Measurements from ENCODE around the gene B4GALT3. TPM values are rescaled to one million over a fixed set of nuclear protein-coding genes. Genes with fewer than 3 reads are reported as not detected.

Gene B4GALT3
- polyA plus RNA-seq, 1 donor from 2014 or later, result 43.7 TPM

GRCh38 chr1:161185282-161185682, 8.0 kb upstream of the B4GALT3 start:
- no peaks in the 10 kb centered on the region for H3K9me2 ChIP-seq (ENCODE audit: insufficient read depth, low read length)
- no peak overlapping the region for H2AFZ ChIP-seq (ENCODE audit: low read depth, low read length)
- no peaks in the 10 kb centered on the region for H3K9me3 ChIP-seq (ENCODE audit: low read length)
- TF ChIP-seq CTCF (IDR thresholded peaks at IDR 0.05; ENCODE audit: poor library complexity, severe bottlenecking), result no peak
- TF ChIP-seq RAD21 (conservative IDR thresholded peaks at IDR 0.05), result no peak
- TF ChIP-seq SMC3 (conservative IDR thresholded peaks at IDR 0.05; ENCODE audit: poor library complexity), result no peak
- TF ChIP-seq POLR2AphosphoS5 (IDR thresholded peaks at IDR 0.05), result no peak
- no peak for TF ChIP-seq REST (IDR thresholded peaks at IDR 0.05; ENCODE audit: borderline replicate concordance)
- no peak for TF ChIP-seq TAF1 (IDR thresholded peaks at IDR 0.05; ENCODE audit: low read depth)
- no peak for TF ChIP-seq MXI1 (conservative IDR thresholded peaks at IDR 0.05; ENCODE audit: poor library complexity, severe bottlenecking)
- TF ChIP-seq EP300 (conservative IDR thresholded peaks at IDR 0.05; ENCODE audit: poor library complexity, severe bottlenecking), result no peak
- H4K20me1 ChIP-seq (ENCODE audit: insufficient read depth), result no peaks in the 10 kb centered on the region
- H3K27ac ChIP-seq (ENCODE audit: low read length), result no peak overlapping the region
- H3K27me3 ChIP-seq (ENCODE audit: insufficient read depth, low read depth, low read length), result no peaks in the 10 kb centered on the region
- no peak overlapping the region for H3K4me3 ChIP-seq (ENCODE audit: low read length)
- no peak overlapping the region for H3K9ac ChIP-seq (ENCODE audit: low read length)
- no peak overlapping the region for H3K4me2 ChIP-seq (ENCODE audit: low read length)
- H3K36me3 ChIP-seq (ENCODE audit: insufficient read depth, low read length), result no peaks in the 10 kb centered on the region
- H3F3A ChIP-seq (ENCODE audit: insufficient read depth, low read length, poor library complexity, severe bottlenecking), result no peaks in the 10 kb centered on the region
- no peaks in the 10 kb centered on the region for H3K79me2 ChIP-seq (replicated peaks; ENCODE audit: insufficient read depth, low read length)

GRCh38 chr1:161182214-161182613, 4.9 kb upstream of the B4GALT3 start:
- Histone ChIP-seq H3K4me2 (ENCODE audit: low read length) (no peak overlapping the region), H3K9ac (ENCODE audit: low read length) (no peak overlapping the region), H3K9me2 (ENCODE audit: insufficient read depth, low read length) (no peaks in the 10 kb centered on the region), H3K36me3 (ENCODE audit: insufficient read depth, low read length) (no peaks in the 10 kb centered on the region), H3K4me3 (ENCODE audit: low read length) (no peak overlapping the region), H2AFZ (ENCODE audit: low read depth, low read length) (no peak overlapping the region), H4K20me1 (ENCODE audit: insufficient read depth) (no peaks in the 10 kb centered on the region), H3K9me3 (ENCODE audit: low read length) (no peaks in the 10 kb centered on the region), H3K27me3 (ENCODE audit: insufficient read depth, low read depth, low read length) (no peaks in the 10 kb centered on the region), H3K79me2 (replicated peaks; ENCODE audit: insufficient read depth, low read length) (no peaks in the 10 kb centered on the region), H3K27ac (ENCODE audit: low read length) (no peak overlapping the region), H3F3A (ENCODE audit: insufficient read depth, low read length, poor library complexity, severe bottlenecking) (no peaks in the 10 kb centered on the region)
- TF ChIP-seq RAD21 (conservative IDR thresholded peaks at IDR 0.05) (no peak), MXI1 (conservative IDR thresholded peaks at IDR 0.05; ENCODE audit: poor library complexity, severe bottlenecking) (no peak), EZH2 (IDR thresholded peaks at IDR 0.05; ENCODE audit: borderline replicate concordance, insufficient read depth, low read length, poor library complexity, severe bottlenecking) (no peak), EP300 (conservative IDR thresholded peaks at IDR 0.05; ENCODE audit: poor library complexity, severe bottlenecking) (no peak), CTCF (IDR thresholded peaks at IDR 0.05; ENCODE audit: poor library complexity, severe bottlenecking) (no peak), SMC3 (conservative IDR thresholded peaks at IDR 0.05; ENCODE audit: poor library complexity) (no peak), TAF1 (IDR thresholded peaks at IDR 0.05; ENCODE audit: low read depth) (no peak), POLR2AphosphoS5 (IDR thresholded peaks at IDR 0.05) (no peak), REST (IDR thresholded peaks at IDR 0.05; ENCODE audit: borderline replicate concordance) (no peak)
